HT-29 (cell line): Measurements from ENCODE around the gene GRIK2. TPM values are rescaled to one million over a fixed set of nuclear protein-coding genes. Genes with fewer than 3 reads are reported as not detected.
"Not testable (repeated sequence)": the region's sequence is repeated elsewhere in the genome, so short reads cannot be mapped to it uniquely, and the experiment has no call there.

ENCODE experiments used
- DNase-seq: peaks from one replicate; pipeline ENCODE4 v3.0.0-alpha.2; 2015; ENCODE audit warnings: low spot score
- total RNA-seq: library from RNA; depleted of rRNA; stranded (reverse); fragments of >200 nt; shearing (Covaris generic); gene quantifications from 2 replicates; pipeline ENCODE4 v1.2.3, GENCODE V29; 2014; rRNA removed

GRIK2 gene
- not detected in 2 replicates for total RNA-seq

DNA sequence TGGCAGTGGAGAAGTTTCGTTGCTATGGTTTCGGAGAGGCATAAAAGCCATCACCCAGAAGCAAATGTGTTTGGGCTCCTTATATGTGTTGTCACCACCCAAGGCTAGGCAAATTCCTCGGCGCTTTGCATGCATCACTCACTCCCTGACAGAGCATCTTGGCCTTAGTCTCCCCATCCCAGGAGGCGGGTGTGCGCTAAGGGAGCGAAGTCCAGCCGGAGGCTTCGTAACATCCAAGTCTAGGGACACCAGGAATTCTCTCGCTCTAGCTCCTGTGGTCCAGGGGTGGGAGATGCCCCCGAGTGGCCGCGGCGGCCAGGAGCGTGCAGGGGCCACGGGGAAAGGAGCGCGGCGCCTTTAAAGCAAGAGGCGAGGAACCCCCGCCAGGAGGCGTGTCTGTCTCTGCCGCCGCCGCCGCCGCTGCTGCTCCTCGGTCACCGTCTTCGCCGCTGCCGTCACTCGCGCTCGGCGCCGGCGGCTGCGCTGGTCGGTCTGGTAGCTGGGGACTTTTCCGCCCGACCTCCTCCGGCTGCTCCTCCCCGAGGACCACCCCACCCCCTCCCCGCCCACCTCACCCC, at the start of gene GRIK2:
Gene GRIK2 (plus strand): TSS at position 458 of the 578 bp plus-strand sequence.
- DNase-seq = no peak

DNA sequence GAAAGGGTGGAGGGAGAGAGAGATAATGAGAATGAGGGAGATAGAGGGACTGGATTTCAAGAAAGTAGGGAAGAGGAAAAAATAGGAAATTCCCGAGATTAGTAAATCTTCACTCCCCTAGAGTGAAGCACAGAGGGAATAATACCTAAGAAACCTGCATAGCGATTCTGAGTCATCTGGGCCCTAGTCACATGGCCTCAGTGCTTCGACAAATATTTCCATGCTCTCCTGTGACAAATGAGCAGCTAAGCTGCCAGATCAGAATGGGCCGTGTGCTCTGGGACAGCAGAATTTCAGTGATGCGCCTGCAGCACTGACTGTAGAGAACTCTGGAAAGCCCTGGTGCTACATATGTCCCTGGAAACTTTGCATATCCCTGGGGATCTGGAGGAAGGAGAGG, 48.6 kb upstream of the GRIK2 start:
- no peak for DNase-seq

DNA sequence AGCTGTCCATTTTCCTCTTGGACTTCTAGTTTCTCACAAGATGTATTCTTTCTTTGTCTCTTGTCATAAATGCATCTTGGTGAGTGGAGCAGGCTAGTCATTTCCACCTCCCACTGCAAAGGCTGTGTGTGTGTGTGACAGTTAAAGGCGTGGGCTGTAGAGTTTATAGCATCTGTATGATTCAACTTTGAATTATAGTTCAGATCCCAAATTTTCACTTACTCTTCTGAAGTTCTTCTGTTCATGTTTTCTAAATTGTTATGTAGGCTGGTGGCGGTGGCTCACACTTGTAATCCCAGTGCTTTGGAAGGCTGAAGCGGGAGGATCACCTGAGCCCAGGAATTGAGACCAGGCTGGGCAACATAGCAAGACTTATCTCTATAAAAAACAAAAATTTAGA, 44.7 kb upstream of the GRIK2 start:
- DNase-seq = no peak

DNA sequence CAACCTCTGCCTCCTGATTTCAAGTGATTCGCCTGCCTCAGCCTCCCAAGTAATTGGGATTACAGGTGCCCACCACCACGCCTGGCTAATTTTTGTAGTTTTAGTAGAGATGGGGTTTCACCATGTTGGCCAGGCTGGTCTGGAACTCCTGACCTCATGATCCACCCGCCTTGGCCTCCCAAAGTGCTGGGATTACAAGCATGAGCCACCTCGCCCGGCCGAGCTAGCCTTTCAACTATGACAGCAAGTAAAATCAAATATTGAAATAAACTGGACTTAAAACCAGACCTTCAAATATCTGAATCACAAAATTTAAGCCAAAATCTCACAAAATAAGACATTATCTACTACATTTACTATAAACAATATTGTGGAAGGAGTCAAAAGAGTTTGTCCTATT, 42.9 kb upstream of the GRIK2 start:
- DNase-seq = not testable (repeated sequence)

DNA sequence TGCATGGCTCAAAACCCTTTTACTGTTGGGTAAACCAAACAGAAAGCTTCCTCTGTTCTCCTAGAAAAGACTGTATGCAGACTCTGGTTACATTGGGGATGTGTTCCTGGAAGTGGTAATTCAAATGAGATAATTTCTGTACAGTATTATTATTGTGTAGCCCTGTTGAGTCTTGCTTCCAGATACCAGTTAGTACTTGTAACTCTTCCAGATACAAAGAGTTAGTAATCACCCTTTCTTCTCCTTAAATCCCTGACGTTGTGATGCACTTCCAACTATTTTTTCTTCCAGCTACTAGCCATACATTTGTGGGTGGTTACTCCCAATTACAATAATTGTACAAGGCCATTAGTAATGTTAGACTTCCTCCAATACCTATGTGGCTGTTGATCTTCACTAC, 42.3 kb upstream of the GRIK2 start:
- DNase-seq = no peak

GRCh38 chr6:101352316-101352715, 41.2 kb upstream of the GRIK2 start:
- no peak for DNase-seq

- DNase-seq = no peak
Observed at GRCh38 chr6:101365181-101365580, 28.3 kb upstream of the GRIK2 start.

DNA sequence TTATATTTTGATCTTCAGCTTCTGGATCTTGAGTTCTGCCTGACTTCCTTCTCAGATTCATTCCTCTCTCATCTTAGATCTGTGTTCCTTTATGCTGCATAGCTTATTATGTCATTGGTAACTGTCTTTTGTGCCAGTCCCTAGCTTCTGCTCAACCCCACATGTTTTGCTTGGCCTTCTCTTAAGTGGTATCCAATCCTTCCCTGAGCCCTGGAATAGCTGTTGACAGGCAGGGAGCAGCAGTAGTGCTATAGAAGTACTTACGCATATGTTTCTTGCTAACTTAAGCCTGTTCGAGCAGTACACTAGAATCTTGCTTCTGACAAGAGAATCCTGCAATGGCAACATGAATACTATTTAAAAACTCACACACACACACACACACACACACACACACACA, 13.6 kb upstream of the GRIK2 start:
- DNase-seq = no peak

DNA sequence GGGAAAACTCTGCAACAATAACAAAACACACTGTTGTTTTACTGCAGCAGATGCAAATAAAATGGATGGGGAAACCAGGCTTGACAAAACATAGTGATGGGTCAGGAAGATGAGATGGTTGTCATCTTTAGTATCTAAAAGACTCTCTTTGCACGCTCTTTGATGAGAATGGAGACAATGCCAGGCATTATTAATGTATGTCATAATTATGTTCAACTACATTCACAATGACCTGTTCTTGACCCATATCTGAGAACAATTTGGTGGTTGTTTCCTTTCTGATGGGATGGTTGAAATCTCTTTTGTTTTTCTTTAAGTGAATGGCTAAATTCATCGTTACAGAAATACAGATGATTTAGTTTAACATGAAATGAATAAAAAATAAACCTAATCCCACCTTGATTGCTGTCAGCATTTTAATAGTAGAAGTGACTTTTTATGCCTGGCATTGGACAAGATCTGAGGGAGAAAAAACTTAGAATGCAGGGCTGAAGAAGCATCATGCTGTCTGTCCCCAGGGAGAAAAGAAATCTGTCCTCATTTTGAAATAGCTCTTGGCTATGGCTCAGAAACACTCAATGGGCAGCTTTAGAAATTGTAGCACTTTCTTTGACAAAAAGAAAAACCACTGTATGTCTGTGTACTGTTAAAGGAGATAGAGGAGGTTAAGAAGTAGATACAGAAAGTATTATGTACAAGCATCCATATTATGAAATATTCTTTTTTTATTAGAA, 12.4 kb upstream of the GRIK2 start:
- no peak for DNase-seq

GRCh38 chr6:101383747-101384146, 9.8 kb upstream of the GRIK2 start:
- not testable (repeated sequence) for DNase-seq

DNA sequence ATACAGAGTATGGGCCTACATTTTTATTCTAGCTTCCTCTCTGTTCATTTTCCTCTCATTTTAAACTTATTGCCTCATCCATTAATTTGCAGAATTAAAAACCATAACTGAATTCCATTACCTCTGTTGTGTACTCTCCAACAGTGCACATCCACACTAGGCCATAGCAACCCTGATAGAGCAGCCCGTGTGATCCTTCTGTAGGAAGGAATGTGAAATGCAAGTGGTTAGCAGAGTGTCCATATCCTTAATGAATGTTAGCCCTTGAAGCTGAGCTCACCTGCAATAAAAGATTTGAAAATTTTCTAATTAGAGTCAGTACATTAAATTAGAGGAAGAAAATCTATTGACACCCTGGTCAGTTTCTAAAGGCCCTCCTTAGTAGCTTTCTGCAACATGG, 6.5 kb upstream of the GRIK2 start:
- DNase-seq = peak; percentile 54

- no peak for DNase-seq
Observed at GRCh38 chr6:101391772-101392585, 1.5 kb upstream of the GRIK2 start.

DNA sequence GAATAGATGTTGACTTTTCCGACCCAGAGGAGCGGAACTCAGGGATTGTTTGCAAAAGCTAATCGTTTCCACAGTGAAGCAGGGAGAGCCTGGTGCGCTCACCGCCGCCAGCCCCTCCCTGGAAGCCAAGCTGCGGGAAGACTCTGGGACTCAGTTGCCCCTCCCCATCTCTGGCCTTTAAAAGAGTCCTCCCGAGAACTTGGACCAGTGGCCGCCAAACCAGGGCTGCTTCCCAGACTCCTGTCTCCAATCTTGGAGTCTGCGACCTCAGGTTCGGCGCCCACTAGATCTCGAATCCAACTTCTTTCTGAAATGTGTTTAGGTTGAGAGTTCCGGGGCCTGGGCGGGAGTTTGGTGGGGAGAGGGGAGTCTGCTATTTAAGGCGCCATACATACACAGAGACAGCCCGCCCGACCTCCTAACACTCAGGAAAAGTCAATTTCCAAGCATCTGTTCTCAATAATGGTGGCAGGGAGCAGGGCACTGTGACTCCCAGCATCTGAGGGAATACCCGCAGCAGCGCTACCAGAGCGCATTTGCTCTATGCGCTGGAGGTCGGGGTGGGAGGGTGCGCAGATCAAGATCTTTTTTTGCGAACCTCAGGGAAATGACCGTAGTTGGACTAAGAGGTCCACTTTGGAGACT, 800 bp upstream of the GRIK2 start:
- DNase-seq = no peak

- no peak for DNase-seq
Observed at GRCh38 chr6:101393829-101394251, 332 bp downstream of the GRIK2 start.

GRCh38 chr6:101394936-101395335, 1.4 kb downstream of the GRIK2 start:
- no peak for DNase-seq

DNA sequence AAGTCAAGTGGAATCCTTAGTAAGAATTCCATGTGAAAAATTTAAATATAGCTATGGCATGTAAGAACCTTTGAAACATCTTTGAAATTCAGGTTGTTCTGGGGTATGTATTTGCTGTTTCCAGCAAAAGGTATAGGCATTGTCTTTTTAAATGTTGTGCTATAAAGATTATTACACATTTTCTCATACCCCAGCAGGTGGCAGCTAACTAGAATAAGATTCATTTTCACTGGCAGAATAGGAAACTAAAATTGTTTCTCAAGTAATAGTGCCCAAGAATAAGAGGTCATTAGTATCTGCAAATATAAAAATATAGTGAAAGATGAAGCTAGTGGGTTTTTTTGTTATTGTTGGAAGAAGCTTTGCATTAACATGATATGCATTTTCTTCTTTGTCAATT, 1.8 kb downstream of the GRIK2 start:
- no peak for DNase-seq

- DNase-seq = peak; percentile 83
Observed at GRCh38 chr6:101396548-101397173, 3.2 kb downstream of the GRIK2 start.

GRCh38 chr6:101397199-101397598, 3.7 kb downstream of the GRIK2 start:
- DNase-seq = peak; percentile 33

GRCh38 chr6:101398716-101399615, 5.5 kb downstream of the GRIK2 start:
- no peak for DNase-seq

DNA sequence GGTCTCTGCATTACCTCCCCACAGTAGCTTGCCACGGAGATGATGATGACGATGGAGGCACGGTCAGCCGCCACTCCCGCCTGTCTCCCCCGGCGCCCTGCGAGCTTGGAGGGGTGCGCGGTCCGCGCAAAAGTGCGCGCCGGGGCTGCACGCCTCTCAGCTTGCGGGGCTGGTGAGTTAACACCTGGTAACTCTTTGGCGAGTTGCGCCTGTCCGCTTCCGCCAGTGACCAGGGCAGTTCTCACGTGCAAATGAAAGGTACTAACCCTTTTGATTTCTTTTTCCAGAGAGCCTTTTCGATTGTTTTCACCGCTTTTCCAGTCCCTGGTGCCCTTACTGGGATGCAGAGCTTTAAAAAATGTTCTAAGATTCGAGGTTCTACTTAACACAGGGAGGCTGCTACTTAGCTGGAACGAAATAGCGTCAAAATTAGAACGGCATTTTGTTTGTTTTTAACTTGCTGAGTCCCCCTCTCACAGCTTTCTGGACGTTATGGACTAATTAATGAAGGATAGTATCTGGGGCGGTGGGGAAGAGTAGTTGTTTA, 6.2 kb downstream of the GRIK2 start:
- DNase-seq = no peak
